Astrocyte (in vitro differentiated cells and primary cell): ENCODE measurements around the gene SRI. TPM values are rescaled to one million over a fixed set of nuclear protein-coding genes. Genes with fewer than 3 reads are reported as not detected.

ENCODE experiments used
- DNase-seq: peaks from one replicate; pipeline ENCODE4 v3.0.0-alpha.2; 2010; ENCODE audit warnings: low read depth
- FAIRE-seq: peaks from 2 replicates; lab custom pipeline; 2011; peaks lifted over from hg19 to GRCh38; lab: Jason Lieb, UNC
- H2AFZ ChIP-seq: 2 replicates; pipeline ENCODE4 v1.6.0; 2012; ENCODE audit warnings: low read depth, low read length, inconsistent platforms
- H3K27ac ChIP-seq: 2 replicates; pipeline ENCODE4 v1.5.1; 2011; ENCODE audit warnings: low read depth, low read length, inconsistent platforms
- H3K27me3 ChIP-seq: 2 replicates; pipeline ENCODE4 v1.6.0; 2011; ENCODE audit warnings: low read length, inconsistent platforms; ENCODE audit not compliant: insufficient read depth
- H3K36me3 ChIP-seq: 2 replicates; pipeline ENCODE4 v1.5.1; 2011; ENCODE audit warnings: low read length, inconsistent platforms; ENCODE audit not compliant: insufficient read depth
- H3K4me1 ChIP-seq: 2 replicates; pipeline ENCODE4 v1.5.1; 2011; ENCODE audit warnings: low read length, inconsistent platforms; ENCODE audit not compliant: insufficient read depth
- H3K4me2 ChIP-seq: 2 replicates; pipeline ENCODE4 v1.6.0; 2012; ENCODE audit warnings: low read length, inconsistent platforms
- H3K4me3 ChIP-seq: 2 replicates; pipeline ENCODE4 v1.5.1; 2011; ENCODE audit warnings: low read depth, mild to moderate bottlenecking, low read length, inconsistent platforms; ENCODE audit not compliant: insufficient read depth
- H3K79me2 ChIP-seq: 2 replicates; pipeline ENCODE4 v1.6.0; 2012; ENCODE audit warnings: mild to moderate bottlenecking, low read length, inconsistent platforms; ENCODE audit not compliant: insufficient read depth
- H3K9ac ChIP-seq: 2 replicates; pipeline ENCODE4 v1.6.0; 2012; ENCODE audit warnings: mild to moderate bottlenecking, low read length, inconsistent platforms
- H3K9me3 ChIP-seq: 2 replicates; pipeline ENCODE4 v1.5.1; 2012; ENCODE audit warnings: low read depth, mild to moderate bottlenecking, low read length, inconsistent platforms; ENCODE audit not compliant: insufficient read depth
- H4K20me1 ChIP-seq: 2 replicates; pipeline ENCODE4 v1.6.0; 2012; ENCODE audit warnings: low read length, inconsistent platforms; ENCODE audit not compliant: insufficient read depth
- H3K27ac Mint-ChIP-seq: one replicate; pipeline ENCODE4 v1.8.0; 2021; ENCODE audit warnings: mild to moderate bottlenecking, mixed read lengths; ENCODE audit not compliant: unreplicated experiment
- H3K27me3 Mint-ChIP-seq: one replicate; pipeline ENCODE4 v1.8.0; 2021; ENCODE audit warnings: low read depth, mixed read lengths; ENCODE audit not compliant: unreplicated experiment
- H3K36me3 Mint-ChIP-seq: one replicate; pipeline ENCODE4 v1.8.0; 2021; ENCODE audit warnings: low read depth, mixed read lengths; ENCODE audit not compliant: unreplicated experiment
- H3K4me1 Mint-ChIP-seq: one replicate; pipeline ENCODE4 v1.8.0; 2021; ENCODE audit warnings: low read depth, mixed read lengths; ENCODE audit not compliant: unreplicated experiment
- H3K4me3 Mint-ChIP-seq: one replicate; pipeline ENCODE4 v1.8.0; 2021; ENCODE audit warnings: mild to moderate bottlenecking, moderate library complexity, mixed read lengths; ENCODE audit not compliant: unreplicated experiment
- H3K9me3 Mint-ChIP-seq: one replicate; pipeline ENCODE4 v1.8.0; 2021; ENCODE audit warnings: mild to moderate bottlenecking, mixed read lengths; ENCODE audit not compliant: unreplicated experiment
- EZH2 ChIP-seq: IDR thresholded peaks from 2 replicates; pipeline ENCODE4 v1.6.1; 2012; ENCODE audit warnings: mild to moderate bottlenecking, low read length, inconsistent platforms; ENCODE audit not compliant: insufficient read depth
- total RNA-seq: library from RNA; stranded (reverse); gene quantifications from 2 replicates; pipeline ENCODE4 v1.2.1, GENCODE V29; 2021
- TF ChIP-seq, protein P1 (sequence below): IDR thresholded peaks from 2 replicates; pipeline ENCODE4 v1.5.1; 2011; ENCODE audit warnings: low read depth, mild to moderate bottlenecking, inconsistent platforms, low read length, moderate library complexity; ENCODE audit not compliant: insufficient read depth

Gene SRI
- total RNA-seq, 1 donor from 2014 or later: 139 TPM

DNA sequence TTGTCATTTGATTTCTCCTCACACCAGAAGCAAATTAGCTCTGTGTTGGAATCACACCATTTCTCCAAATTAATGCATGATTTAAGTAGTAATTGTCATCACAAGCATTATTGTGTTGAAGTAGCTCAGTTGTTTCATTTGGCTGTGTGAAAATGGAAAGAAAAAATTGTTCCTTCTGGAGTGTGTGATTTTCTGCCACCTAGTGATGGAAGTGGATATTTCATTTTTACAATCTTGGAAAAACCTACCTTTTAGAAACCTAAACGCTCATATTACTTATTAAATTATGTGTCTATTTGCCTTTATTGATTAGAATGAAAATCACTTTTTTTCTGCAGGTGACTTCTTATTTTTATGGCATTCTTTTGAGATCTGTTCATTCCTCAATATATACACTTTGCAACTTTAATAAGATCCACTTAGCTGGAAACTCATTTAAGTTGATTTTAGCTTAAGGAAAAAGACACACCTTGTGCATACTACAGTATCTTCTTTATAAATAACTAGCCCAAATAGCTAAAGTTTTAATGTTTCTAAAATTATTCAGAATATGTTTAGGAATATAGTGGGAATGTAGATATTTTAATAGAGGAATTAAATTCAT is 50.0 kb downstream of the SRI start:
- no peak overlapping the region for H3K9ac ChIP-seq
- no peaks in the 10 kb centered on the region for H3K36me3 ChIP-seq
- Mint-ChIP-seq H3K27ac (no peak overlapping the region), H3K4me1 (no peaks in the 10 kb centered on the region), H3K27me3 (no peaks in the 10 kb centered on the region), H3K36me3 (no peaks in the 10 kb centered on the region), H3K9me3 (no peaks in the 10 kb centered on the region), H3K4me3 (no peak overlapping the region)
- no peaks in the 10 kb centered on the region for H4K20me1 ChIP-seq
- no peak overlapping the region for H3K27ac ChIP-seq
- no peaks in the 10 kb centered on the region for H3K79me2 ChIP-seq
- no peaks in the 10 kb centered on the region for H3K9me3 ChIP-seq
- H2AFZ ChIP-seq: no peak overlapping the region
- H3K27me3 ChIP-seq: no peaks in the 10 kb centered on the region
- no peak for FAIRE-seq
- H3K4me2 ChIP-seq: no peak overlapping the region
- peak; percentile 0 for DNase-seq
- H3K4me1 ChIP-seq: no peaks in the 10 kb centered on the region
- TF ChIP-seq, protein P1, sequence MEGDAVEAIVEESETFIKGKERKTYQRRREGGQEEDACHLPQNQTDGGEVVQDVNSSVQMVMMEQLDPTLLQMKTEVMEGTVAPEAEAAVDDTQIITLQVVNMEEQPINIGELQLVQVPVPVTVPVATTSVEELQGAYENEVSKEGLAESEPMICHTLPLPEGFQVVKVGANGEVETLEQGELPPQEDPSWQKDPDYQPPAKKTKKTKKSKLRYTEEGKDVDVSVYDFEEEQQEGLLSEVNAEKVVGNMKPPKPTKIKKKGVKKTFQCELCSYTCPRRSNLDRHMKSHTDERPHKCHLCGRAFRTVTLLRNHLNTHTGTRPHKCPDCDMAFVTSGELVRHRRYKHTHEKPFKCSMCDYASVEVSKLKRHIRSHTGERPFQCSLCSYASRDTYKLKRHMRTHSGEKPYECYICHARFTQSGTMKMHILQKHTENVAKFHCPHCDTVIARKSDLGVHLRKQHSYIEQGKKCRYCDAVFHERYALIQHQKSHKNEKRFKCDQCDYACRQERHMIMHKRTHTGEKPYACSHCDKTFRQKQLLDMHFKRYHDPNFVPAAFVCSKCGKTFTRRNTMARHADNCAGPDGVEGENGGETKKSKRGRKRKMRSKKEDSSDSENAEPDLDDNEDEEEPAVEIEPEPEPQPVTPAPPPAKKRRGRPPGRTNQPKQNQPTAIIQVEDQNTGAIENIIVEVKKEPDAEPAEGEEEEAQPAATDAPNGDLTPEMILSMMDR: peak; percentile 56
- no peak for TF ChIP-seq EZH2
- H3K4me3 ChIP-seq: no peak overlapping the region

DNA sequence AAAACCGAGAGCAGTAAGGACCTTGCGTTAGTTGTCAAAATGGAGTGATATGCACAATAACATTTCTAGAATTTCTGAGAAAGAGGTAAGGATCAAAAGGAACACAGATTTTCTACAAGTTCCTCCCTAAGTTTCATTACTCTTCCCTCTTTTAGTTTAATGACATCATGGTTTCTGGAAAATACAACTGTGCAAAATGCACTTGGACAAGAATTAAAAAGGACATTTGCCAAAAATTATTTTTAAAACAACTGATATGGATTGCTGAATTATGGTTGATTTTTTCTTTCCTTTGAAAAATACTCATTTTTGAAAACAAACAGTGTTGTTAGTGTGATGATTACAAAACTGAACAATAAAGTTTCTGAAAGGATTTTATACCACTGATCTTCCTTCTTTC is 52.1 kb downstream of the SRI start:
- Histone ChIP-seq H3K4me2 (no peak overlapping the region), H3K9ac (no peak overlapping the region), H4K20me1 (no peaks in the 10 kb centered on the region), H3K36me3 (no peaks in the 10 kb centered on the region), H3K4me1 (no peaks in the 10 kb centered on the region), H3K4me3 (no peak overlapping the region), H3K9me3 (no peaks in the 10 kb centered on the region), H3K27me3 (no peaks in the 10 kb centered on the region), H2AFZ (no peak overlapping the region), H3K27ac (no peak overlapping the region), H3K79me2 (no peaks in the 10 kb centered on the region)
- Mint-ChIP-seq H3K27ac (no peak overlapping the region), H3K4me1 (no peaks in the 10 kb centered on the region), H3K27me3 (no peaks in the 10 kb centered on the region), H3K36me3 (no peaks in the 10 kb centered on the region), H3K4me3 (no peak overlapping the region), H3K9me3 (no peaks in the 10 kb centered on the region)
- no peak for DNase-seq
- no peak for FAIRE-seq
- TF ChIP-seq, protein P1: no peak
- no peak for TF ChIP-seq EZH2

DNA sequence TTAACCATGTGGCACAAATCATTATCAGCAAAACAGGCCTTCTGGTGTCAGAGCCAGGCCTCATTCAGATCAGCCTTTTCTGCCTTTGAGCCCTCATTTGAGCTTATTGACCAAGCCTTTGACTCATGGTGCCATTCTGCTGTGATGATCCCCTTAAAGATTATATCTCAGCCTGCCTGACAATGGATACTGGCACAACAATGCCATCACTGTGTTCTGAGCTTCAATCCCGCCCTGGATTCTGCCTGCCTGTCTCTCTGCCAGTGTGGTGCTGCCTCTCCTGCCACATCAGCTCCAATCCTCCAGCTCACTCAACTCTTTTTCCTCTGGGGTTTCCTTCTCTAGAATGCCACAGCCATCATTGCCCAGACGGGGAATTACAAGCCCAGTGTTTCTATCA is 52.6 kb downstream of the SRI start:
- no peaks in the 10 kb centered on the region for H3K27me3 ChIP-seq
- no peaks in the 10 kb centered on the region for H4K20me1 ChIP-seq
- TF ChIP-seq EZH2: no peak
- TF ChIP-seq, protein P1: no peak
- H3K4me1 Mint-ChIP-seq: no peaks in the 10 kb centered on the region
- H3K79me2 ChIP-seq: no peaks in the 10 kb centered on the region
- no peak overlapping the region for H3K4me3 Mint-ChIP-seq
- no peaks in the 10 kb centered on the region for H3K36me3 Mint-ChIP-seq
- H3K4me2 ChIP-seq: no peak overlapping the region
- H3K27ac ChIP-seq: no peak overlapping the region
- FAIRE-seq (no peak), DNase-seq (no peak)
- no peak overlapping the region for H2AFZ ChIP-seq
- no peak overlapping the region for H3K27ac Mint-ChIP-seq
- H3K4me3 ChIP-seq: no peak overlapping the region
- H3K9ac ChIP-seq: no peak overlapping the region
- no peaks in the 10 kb centered on the region for H3K9me3 ChIP-seq
- H3K4me1 ChIP-seq: no peaks in the 10 kb centered on the region
- no peaks in the 10 kb centered on the region for H3K27me3 Mint-ChIP-seq
- no peaks in the 10 kb centered on the region for H3K36me3 ChIP-seq
- H3K9me3 Mint-ChIP-seq: no peaks in the 10 kb centered on the region
